HG03108 (cell line): ENCODE data around the gene MSGN1.

ENCODE experiments used
- ATAC-seq: cut with Tn5 transposase; IDR thresholded peaks from one replicate; pipeline ENCODE4 v1.9.1; 2021; ENCODE audit warnings: moderate library complexity; ENCODE audit not compliant: unreplicated experiment

The MSGN1 gene

GRCh38 chr2:17816396-17817245 is at the start of gene MSGN1:
TSS of gene MSGN1 (plus strand) at chr2:17816460. CDS start at chr2:17816519, 59 bp downstream.
- no peak for ATAC-seq

- no peak for ATAC-seq
Observed at GRCh38 chr2:17768894-17769293, 47.4 kb upstream of the MSGN1 start.

- ATAC-seq: no peak
Observed at GRCh38 chr2:17771956-17772355, 44.3 kb upstream of the MSGN1 start.

- no peak for ATAC-seq
Observed at GRCh38 chr2:17772532-17772931, 43.7 kb upstream of the MSGN1 start.

- no peak for ATAC-seq
Observed at GRCh38 chr2:17780546-17780945, 35.7 kb upstream of the MSGN1 start.

GRCh38 chr2:17781482-17781881 is 34.8 kb upstream of the MSGN1 start:
- no peak for ATAC-seq

GRCh38 chr2:17786727-17787126 is 29.5 kb upstream of the MSGN1 start:
- no peak for ATAC-seq

- ATAC-seq: no peak
Observed at GRCh38 chr2:17788773-17789172, 27.5 kb upstream of the MSGN1 start.

- no peak for ATAC-seq
Observed at GRCh38 chr2:17790536-17790935, 25.7 kb upstream of the MSGN1 start.

- no peak for ATAC-seq
Observed at GRCh38 chr2:17791121-17791816, 25.0 kb upstream of the MSGN1 start.

- ATAC-seq: no peak
Observed at GRCh38 chr2:17791817-17792130, 24.5 kb upstream of the MSGN1 start.

- peak; percentile 37 for ATAC-seq
Observed at GRCh38 chr2:17792515-17792914, 23.7 kb upstream of the MSGN1 start.

GRCh38 chr2:17793296-17793695 is 23.0 kb upstream of the MSGN1 start:
- ATAC-seq: no peak

GRCh38 chr2:17793803-17794354 is 22.4 kb upstream of the MSGN1 start:
- no peak for ATAC-seq

GRCh38 chr2:17795309-17795708 is 21.0 kb upstream of the MSGN1 start:
- no peak for ATAC-seq

- no peak for ATAC-seq
Observed at GRCh38 chr2:17798338-17798737, 17.9 kb upstream of the MSGN1 start.

- no peak for ATAC-seq
Observed at GRCh38 chr2:17799301-17800120, 16.7 kb upstream of the MSGN1 start.

GRCh38 chr2:17800219-17800618 is 16.0 kb upstream of the MSGN1 start:
- no peak for ATAC-seq

- no peak for ATAC-seq
Observed at GRCh38 chr2:17800693-17801458, 15.4 kb upstream of the MSGN1 start.

GRCh38 chr2:17803497-17803896 is 12.8 kb upstream of the MSGN1 start:
- ATAC-seq: no peak

- ATAC-seq: peak; percentile 69
Observed at GRCh38 chr2:17804358-17804757, 11.9 kb upstream of the MSGN1 start.
